HG02973 (cell line): Measurements from ENCODE around the gene WWOX.

Source experiments
- ATAC-seq: cut with Tn5 transposase; IDR thresholded peaks from one replicate; pipeline ENCODE4 v1.9.1; 2021; ENCODE audit warnings: moderate library complexity; ENCODE audit not compliant: unreplicated experiment

Gene WWOX

DNA sequence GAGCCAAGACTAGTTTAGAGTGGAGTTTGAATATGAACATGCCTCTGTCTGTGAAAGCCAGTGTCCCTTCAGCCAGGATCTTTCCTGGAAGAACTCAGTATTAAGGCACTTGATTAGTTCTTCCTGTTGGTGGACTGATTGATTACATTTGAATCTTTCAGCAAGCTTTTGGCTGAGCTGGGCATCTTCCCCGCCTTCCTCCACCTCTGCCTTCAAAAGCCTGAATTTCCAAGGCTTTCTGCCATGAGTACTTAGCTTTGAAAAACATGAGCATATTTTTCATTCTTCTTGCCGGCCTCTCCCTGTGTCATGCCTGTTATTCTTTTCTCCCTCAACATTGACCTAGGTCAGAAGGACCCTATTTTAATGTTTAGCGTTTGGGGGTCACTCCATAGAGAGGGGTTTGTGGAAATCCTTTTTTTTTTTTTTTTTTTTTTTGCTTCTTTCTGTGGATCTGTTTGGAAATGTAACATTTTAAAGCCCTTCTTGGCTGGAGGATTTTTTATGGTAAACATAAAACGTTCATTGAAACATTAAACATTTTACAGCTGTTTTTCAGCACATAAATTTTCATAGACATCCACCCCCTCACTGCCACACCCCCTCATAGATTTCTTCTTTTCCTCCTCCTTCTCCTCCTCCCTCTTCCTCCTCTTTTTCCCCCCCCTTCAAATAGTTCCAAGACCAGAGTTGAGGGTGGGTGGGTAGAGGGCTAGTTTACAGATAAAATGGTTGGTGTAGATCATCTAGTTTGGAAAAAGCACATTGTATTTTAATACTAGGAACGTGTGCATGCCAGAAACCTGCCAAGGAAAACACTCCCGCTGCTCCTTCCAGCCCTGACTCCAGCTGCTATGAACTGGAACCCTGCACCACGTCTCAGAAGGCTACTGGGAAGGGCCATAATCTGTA is 645.9 kb downstream of the WWOX start:
- ATAC-seq, result no peak

DNA sequence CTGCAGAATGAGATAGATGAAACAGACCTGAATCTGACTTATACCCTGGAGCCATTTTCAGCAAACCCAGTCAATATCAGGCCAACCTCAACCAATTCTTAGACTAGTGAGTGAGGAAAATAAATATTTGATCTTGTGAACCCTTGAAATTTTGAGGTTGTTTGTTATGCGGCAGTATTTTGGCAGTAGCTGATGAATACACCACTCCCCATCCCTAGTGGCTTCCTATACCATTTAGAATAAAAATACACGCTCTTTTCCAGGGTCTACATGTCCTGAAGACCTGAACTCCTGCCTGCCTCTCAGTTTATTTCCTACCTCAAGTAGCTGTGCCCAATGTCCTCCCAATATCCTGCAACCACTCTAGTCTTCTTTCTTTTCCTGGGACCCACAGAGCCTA is 647.3 kb downstream of the WWOX start:
- no peak for ATAC-seq

DNA sequence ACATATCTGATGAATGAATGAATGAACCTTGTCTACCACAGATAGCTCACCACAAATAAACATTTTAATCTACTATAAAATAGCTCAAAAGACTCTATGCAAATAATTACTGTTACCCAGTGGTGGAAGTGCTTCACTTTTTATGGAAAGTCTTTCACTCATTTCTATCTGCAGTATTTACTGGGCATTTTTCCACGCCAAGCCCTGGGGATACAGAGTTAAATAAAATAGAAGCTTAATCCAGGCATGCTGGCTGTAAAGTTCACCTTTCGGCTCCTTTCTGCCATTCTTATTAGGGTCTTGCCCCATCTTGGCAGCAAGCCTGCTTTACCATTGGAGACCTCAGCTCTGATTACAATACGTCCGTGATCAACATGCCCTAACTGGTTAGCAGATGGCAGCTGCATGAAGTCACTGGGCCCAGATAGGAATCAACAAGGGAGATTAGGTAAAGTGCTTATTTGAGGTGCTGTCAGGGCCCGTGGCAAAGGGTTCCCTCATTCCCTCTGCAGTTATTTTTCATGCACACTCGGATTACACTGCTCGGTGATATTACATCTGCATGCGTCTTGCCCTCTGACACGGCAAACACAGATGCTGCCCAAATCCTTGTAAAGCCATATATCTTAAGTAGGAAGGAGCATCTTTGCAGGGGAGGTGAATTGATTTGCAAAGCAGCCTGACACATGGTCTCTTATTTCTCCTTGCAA is 648.9 kb downstream of the WWOX start:
- ATAC-seq, result no peak

DNA sequence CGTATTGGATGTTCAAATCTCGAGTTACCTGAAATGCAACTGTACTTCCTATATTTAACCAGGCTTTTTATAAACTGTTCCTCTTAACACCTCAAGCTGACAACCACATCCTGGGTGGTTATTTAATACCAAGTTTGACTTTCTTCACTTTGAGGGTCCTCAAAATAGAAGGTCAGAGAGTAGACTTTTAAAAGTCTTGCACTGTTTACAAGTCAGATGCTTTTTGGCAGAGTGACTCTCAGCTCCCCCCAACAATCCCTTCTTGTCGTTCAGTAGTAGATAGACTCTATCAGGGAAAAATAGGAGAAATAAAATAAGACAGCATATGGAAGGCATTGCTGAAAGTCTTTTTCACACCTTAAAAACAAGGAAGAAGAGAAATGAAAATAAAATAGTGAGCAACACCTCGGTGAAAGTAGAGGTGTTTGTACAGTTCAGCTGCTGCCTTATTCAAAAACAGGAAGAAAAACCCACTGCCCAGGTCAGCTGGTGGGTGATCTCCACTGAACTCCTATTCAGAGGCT is 650.4 kb downstream of the WWOX start:
- peak; percentile 73 for ATAC-seq

DNA sequence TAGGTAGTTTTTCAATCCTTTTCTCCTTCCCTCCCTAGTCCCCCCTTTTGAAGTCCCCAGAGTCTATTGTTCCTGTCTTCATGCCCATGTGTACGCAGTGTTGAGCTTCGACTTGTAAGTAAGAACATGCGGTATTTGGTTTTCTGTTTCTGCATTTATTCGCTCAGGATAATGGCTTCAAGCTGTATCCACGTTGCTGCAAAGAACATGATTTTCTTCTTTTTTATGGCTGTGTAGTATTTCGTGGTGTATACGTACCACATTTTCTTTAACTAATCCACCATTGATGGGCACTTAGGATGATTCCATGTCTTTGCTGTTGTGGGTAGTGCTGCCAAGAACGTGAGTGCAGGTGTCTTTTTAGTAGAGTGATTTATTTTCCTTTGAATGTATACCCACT is 651.2 kb downstream of the WWOX start:
- no peak for ATAC-seq

DNA sequence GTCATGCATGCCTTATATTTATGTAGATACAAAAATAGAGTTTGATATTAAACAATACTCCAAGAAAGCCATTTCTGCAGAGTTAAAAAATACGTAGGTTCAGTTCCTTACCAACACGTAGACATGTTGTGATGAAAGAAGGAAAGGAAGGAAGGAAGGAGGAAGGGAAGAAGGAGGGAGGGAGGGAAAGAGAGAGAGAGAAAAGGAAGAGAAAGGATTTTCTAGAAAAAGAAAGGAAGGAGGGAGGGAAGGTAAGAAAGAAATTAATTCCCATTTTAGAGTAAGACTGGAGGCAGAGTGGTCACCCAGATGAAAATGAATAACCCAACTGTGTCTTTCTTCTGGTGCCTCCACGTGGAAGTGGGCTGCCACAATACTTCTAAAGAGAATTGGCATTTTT is 652.1 kb downstream of the WWOX start:
- ATAC-seq, result no peak

DNA sequence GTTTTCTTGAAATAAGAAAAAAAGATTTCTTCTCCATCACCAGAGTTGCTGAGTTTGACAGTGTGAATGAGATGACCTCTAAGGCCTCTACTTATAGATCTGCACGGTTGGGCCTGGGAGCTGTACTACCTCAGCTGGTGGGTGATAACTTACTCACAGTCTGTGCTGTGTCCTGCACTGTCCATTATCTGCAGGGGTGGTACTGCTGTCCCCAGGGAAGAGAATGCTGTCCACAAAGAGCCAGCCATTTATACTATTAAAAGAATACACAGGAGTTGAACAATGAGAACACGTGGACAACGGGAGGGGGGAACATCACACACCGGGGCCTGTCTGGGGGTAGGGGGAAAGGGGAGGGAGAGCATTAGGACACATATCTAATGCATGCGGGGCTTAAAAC is 655.3 kb downstream of the WWOX start:
- no peak for ATAC-seq

DNA sequence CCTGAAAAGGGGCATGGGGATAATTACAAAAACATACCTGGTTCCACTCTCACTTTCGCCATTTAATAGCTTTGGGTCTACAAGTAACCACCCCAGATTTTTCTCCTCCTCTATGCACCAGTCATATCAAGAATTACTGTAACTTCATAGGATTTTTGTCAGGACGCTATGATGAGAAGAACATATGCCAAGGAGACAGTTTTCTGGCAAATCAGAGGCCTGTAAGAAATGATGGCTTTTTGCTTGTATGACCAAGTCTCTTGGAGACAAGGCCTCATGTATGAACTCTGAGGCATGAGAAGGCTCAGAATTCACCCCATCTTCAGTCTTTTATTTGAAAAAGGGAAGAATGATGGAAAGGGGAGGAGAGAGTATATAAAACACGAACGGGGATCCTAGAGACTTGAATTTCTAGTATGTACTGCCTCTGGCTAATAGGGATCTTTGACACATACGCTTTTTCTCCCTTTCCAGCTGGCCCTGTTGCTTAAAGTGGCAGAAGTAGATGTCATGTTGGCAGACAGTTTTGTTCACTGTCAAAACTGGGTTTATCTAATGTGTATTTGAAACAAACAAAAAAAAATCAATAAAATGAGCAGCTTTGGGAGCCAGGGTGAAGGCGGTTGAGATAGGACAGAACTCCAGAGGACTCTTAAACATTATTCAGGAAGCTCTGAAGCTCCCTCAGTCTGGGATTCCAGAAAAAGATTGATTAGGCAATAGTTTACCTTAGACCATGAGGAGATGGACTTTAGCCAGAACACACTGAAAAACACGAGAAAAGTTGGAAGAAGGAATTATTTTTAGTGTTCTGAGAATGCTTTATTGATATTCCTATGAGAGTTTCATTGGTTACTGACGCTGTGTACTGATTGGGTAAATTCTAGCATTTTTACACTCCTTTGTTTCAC is 656.6 kb downstream of the WWOX start:
- no peak for ATAC-seq

DNA sequence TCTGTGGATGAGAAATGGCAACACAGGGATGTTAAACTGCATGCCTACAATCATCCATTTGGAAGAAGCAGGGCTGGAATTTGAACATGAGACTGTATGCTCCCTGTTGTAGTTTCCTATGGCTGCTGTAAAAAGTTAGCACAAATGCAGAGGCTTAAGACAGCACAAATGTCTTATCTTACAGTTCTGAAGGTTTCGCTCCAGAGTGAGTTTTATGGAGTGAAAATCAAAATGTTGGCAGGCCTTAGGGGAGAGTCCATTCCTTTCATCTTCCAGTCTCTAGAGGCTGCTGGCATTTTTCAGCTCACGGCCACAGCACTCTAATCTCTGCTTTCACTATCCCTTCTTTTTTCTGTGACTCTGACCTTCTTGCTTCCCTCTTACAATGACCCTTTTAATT is 660.1 kb downstream of the WWOX start:
- ATAC-seq, result no peak

DNA sequence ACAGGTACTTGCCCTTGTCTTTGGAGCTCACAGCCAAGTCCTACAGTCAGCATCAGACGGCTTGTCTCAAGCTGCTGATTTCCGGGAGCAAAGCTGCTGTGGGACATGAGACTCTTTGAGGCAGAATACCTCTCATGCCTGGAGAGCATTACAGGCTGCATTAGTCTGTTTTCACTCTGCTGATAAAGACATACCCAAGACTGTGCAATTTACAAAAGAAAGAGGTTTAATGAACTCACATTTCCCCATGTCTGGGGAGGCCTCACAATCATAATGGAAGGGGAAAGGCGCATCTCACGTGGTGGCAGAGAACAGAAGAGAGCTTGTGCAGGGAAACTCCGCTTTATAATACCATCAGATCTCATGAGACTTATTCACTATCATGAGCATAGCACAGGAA is 661.2 kb downstream of the WWOX start:
- no peak for ATAC-seq

DNA sequence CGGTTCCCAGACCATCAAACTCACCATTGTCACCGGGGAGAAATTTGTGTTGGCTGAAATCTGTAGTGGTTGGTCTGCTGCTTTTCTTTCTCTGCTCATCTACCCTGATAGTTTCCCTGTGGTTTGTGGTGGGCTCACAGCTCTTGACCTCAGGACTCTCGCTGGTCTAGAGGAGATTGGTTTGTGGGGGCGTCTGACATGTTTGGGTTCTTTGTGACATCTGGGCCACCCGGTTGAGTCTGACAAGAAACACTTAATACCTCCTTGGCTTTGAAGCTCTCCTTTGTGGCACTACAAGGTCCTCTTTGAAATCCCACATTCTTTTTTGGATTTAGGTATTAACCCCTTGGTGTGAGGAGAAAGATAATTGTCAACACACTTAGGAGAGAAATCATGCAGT is 662.0 kb downstream of the WWOX start:
- peak; percentile 70 for ATAC-seq

DNA sequence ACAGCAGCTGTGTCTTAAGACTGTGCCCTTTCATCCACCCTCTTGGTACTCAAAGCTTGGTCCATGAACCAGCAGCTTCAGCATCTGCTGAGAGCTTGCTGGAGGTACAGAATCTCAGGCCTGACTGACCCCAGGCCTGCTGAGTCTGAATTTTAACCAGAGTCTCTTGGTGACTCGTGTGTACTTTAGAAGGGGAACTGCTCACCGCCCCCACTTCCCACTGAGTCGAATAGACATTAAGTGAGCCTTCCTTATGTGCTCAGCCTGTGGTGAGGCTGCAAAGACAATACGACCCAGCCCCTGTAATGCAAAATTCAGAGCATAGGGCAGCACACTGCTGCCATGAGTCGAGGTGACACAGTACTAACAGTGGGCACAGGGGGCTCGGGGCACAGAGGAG is 662.8 kb downstream of the WWOX start:
- ATAC-seq, result peak; percentile 66

DNA sequence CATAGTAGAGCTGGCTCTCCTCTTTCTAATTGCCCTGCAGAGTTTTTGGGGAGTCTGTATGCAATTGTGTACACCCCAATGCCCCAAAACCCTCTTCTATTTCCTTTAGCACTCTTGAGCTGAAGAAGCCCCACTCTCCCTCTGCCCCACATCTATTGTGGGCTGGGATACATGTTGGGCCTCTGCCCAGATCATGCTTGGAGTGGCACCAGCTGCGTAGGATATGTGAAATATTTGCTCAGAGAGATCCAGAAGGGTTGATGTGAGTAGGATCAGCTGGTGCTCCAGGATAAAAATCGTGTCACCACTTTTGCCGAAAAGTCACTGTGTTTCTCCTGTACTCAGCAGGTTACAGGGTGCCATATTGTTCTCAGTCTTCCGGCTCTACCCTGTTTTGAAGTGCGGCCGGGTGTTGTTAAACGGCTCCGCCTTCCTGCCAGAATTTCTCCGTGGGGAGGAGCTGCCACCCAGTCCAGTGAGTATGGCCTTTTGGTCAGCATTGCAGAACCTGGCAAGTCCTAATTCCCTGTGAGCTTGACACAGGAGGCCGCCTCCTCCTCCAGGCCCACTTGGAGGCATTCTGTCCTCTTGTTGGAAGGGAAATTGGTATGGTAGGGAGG is 664.5 kb downstream of the WWOX start:
- ATAC-seq, result no peak

DNA sequence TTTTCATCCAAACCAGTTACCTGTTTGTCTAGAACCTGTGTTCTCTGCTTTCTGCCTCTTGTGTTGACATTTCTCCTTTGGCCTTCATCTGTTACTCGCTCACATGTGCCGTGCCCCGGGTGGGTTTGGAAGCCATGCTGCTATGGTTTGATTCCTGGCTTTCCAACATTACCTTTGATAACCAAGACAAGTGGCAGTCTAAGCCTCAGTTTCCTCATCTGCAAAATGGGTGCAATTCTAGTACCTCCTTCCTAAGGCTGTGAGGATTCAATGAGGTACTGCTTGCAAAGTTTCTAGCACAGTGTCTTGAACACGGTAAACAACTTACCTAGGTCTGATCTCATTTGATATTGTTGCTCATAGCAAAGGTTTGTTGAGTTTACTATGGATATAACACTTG is 665.0 kb downstream of the WWOX start:
- no peak for ATAC-seq

DNA sequence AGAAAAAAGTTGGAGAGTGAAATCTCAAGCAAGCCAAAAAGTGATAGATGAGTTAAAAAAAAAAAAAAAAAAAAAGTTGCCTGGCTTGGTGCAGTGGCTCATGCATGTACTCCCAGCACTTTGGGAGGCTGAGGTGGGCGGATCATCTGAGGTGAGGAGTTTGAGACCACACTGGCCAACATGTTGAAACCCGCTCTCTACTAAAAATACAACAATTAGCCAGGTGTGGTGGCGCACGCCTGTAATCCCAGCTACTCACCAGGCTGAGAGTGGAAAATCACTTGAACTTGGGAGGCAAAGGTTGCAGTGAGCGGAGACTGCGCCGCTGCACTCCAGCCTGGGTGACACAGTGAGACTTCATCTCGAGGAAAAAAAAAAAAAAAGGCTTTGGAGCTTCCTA is 668.8 kb downstream of the WWOX start:
- ATAC-seq, result no peak

DNA sequence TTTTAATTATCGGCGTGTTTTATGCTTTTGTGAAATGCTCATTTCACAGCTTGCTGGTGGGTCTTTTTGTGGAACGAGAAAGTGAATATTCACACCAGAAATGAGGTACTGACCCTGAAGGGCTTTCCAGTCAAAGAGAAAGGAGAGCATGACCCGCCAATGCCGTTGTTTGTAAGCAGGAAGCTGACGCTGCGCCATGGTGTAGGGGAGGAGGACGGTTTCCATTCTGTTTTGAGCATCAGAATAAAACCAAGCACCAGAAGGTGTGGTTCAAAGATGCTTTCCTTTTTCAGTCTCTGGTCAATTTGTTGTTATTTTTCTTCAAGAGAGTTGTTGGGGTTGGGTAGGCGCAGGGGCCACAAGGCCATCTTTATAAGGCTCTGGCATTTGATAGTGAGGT is 669.3 kb downstream of the WWOX start:
- ATAC-seq, result no peak

DNA sequence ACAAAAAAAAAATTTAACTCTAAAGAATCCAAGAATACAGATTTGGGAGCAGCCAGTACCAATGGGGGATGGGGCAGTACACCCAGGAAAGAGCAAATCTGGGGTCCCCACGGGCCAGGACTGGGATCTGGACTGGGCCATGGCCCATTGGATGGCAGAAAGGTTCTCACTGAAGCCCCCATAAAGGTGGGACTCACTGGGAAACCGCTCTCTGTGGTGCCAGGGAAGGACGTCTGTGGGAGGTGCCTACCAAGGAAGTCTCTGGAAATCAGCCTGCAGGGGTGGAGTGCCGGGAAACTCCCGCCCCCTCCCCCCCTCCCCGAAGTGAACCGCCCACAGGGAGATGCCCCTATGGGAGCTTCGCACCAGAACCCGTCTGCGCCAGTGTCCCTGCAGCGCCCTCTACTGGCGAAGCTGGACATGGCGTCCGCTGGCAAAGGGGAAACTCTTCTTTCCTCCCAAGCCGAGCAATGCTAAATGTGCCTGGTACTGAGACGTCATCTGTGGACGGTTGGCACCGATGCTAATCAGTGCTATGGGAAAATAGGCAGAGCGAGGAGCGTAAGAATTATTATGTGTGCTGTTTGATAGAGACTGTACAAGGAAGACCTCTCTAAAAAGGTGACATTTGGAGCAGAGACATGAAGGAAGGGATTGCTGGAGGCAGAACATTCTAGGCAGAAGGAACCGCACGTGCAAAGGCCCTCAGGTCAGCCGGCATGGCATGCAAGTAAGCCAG is 671.1 kb downstream of the WWOX start:
- peak; percentile 72 for ATAC-seq

DNA sequence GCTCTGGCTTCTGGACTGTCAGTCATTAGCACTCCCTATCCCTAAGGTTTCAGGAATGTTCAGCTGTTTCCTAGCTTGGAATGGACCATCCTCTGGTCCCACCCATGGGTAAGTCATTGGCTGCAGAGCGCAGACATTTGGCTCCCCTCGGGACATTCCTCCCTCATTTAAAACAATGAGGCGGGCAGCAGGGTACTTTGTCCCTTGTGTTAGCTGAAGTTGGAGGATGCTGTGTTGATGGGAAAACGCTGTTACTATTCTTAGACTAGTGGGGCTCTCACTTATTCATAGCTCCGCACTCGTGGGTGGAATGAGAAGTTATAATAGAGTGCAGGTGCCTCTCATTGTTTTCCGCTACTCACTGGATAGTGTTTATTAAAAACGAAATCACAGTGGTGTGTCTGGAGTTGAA is 673.8 kb downstream of the WWOX start:
- no peak for ATAC-seq

DNA sequence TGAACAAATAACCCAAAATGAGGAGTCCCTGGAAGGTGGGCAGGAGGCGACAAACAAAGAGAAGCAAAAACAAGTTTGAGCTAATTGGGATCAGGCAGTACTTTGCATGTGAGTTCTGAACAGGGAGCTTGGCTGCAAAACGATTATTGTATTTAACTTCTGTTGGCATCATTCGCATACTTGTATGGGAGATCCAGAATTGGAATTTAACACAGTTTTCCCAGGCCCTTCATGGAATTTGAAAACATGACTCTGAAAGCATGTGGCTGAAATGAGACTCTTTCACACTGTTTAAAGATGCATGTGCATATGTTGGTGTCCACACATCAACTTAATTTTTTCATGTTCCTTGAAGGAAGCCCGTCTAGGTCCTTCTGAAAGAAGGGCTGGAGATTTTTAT is 674.3 kb downstream of the WWOX start:
- ATAC-seq, result no peak

DNA sequence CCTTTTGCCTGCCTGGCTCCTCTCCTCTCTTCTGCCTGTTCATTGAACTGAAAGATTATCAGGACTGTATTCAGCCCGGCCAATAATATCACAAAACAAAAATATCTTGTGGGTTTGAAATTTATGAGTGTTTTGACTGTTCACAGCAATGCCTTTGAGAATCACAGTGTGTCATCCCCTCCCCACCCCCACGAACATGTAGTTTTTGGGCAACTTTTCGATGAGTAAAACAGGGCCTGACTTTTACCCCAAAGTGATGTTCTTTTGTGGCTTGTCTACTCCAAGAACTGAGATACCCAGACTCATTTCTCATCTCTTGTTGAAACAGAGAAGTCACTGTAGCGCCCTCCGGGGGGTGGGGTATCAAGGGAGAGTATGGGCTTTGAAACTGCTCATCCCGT is 675.7 kb downstream of the WWOX start:
- no peak for ATAC-seq
